ENCODE results near the gene WDR91.
"Not testable (repeated sequence)": the region's sequence is repeated elsewhere in the genome, so short reads cannot be mapped to it uniquely, and the experiment has no call there.

The WDR91 gene

DNA sequence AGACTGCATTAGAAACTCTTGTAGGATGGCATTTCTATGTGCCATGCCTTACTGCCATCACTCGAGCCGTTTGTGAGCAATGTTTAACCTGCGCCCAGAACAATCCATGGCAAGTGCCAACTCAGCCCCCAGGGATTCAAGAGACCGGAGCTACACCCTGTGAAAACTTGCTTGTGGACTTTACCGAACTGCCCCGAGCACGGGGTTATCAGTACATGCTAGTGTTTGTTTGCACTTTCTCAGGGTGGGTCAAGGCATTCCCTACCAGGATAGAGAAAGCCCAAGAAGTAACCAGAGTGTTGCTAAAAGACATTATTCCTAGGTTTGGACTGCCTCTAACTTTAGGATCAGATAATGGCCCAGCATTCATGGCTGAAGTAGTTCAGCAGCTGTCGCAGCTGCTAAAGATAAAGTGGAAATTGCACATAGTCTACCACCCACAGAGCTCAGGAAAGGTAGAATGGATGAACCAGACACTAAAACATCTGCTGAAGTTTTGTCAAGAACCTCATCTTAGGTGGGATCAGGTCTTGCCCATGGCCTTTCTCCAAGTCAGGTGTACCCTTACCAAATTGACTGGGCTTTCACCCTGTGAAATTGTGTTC is 31.9 kb downstream of the WDR91 start:
- DNase-seq (ENCODE audit: low read depth in 2 of 2), result no peak

GRCh38 chr7:135178364-135178763 is 33.0 kb downstream of the WDR91 start:
- no peak for DNase-seq (ENCODE audit: low read depth in 2 of 2)

DNA sequence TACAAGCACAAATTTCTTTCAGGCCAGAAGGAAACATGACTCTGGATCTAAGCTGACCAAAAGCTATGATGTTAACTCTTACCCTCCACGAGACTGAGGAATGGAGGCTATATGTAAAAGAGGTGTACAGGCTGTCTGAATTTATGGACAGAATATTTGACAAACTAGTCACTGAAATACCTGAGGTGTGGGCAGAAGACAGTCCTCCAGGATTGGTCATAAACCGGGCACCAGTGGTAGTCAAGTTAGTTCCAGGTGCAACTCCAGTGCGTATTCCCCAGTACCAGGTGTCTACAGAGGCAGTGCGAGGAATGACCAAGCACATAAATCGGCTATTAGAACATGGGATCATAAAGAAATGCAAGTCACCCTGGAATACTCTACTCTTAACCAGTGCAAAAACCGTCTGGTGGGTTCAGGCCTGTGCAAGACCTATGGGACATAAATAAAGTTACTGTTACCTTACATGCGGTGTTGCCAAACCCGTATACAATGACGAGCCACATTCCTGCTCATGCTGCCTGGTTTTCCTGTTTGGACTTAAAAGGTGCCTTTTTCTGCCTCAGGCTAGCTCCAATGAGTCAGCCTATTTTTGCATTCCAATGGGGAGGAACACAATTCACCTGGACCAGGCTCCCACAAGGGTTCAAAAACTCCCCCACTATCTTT is 34.2 kb downstream of the WDR91 start:
- no peak for DNase-seq (ENCODE audit: low read depth in 2 of 2)

DNA sequence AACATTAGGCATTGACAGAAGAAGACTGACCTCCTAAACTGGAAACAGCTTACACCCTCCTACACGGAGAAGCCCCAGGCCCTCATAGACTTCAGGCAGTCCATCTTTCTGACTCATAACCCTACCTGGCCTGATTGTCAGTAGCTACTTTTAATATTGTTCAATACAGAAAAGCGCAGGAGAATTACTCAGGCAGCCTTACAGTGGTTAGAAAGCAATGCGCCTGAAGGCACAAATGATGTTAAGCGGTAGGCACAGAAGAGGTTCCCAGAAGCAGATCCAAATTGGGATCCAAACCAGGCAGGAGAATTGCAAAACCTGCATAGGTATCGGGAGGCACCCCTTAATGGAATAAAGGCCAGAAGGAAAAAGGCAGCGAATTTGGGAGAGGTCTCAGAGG is 35.4 kb downstream of the WDR91 start:
- no peak for DNase-seq (ENCODE audit: low read depth in 2 of 2)

DNA sequence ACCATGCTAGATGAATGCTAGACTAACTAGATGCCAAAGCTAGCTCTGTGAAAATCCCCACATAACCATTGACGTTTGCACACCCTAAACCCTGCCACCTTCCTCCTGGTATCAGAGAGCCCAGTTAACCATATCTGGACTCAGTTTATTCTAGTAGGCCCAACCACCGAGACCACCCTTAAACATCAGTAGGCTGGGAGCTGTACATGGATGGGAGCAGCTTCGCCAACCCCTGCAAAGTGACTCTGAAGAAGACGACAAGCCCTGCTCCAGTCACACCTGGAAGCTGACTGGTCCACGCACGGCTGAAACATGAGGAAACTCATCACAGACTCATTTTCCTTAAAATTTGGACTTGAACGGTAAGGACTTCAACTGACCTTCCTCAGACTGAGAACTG is 36.4 kb downstream of the WDR91 start:
- DNase-seq (ENCODE audit: low read depth in 2 of 2), result no peak

DNA sequence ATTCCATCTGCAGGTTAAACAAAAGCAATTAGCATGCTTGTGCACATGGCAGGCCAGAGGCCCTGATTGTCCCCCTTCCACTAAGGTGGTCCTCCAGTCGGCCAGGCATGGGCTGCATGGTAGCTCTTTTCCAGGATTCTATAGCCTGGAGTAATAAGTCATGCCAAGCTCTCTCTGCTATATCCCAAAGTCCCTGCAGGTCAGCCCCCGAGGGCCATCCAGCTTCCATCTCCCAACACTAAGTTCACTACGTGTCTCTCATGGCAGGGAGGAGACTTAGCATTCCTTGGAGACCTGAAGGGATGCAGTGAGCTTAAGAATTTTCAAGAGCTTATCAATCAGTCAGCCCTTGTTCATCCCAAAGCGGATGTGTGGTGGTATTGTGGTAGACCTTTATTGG is 37.4 kb downstream of the WDR91 start:
- not testable (repeated sequence) for DNase-seq (ENCODE audit: low read depth in 2 of 2)

DNA sequence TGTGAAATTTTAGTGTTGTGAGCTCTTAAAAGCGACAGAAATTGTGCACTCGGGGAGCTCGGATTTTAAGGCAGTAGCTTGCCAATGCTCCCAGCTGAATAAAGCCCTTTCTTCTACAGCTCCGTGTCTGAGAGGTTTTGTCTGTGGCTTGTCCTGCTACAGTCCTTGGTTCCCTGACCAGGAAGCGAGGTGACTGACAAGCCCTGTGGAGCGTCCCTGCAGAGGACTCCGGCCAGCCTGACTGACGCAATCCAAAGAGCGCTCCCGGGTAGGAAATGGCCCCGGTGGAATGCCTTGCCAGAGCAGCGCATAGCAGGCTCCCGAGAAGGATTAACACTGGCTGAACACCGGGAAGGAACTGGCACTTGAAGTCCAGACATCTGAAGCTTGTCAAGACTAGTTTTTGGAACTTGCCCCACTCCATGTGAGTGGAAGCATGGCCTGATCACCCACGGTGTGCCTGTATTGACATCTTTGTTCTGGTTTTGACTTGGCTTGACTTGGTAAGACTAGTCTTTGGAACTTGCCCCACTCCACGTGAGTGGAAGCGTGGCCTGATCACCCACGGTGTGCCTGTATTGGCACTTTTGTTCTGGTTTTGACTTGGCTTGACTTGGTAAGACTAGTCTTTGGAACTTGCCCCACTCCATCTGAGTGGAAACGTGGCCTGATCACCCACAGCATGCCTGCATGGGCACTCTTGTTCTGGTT is 39.6 kb downstream of the WDR91 start:
- DNase-seq (ENCODE audit: low read depth in 2 of 2), result not testable (repeated sequence)

- DNase-seq (ENCODE audit: low read depth in 2 of 2), result not testable (repeated sequence)
Measured at GRCh38 chr7:135170998-135171481, 40.3 kb downstream of the WDR91 start.

DNA sequence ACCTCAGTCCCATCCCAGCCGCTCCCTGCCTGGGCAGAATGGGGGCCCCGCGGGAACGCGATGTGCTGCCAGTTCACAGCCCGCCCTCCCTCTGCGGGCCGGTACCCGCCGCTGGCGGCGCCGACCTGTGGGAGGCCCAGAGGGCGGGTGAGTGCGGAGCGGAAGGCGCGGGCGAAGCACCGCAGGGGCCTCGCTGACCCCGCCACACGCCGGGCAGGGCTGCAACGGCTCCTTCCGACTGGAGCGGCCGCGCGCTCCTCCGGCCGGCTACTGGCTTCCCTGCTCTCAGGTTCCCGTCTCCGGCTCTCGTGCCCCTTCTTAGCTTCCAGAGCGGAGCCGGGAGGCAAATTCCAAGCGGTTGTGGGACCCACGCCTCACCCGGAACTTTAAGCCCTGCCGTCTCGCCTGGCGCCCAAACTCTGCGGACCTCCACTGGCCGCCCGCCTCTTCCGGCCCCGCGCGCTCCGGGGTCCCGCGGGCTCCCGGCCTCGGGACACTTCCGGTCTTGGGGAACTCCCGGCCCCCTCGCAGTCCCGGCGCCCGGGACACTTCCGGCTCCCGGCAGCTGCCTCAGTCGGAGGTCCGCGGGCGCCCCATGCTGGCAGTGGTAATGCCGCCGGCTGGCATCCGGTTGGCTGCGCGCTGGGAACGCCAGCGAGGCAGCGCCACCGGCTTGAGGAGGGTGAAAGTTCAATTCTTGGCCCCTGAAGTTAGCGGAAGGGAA is 40.9 kb downstream of the WDR91 start, which contains the start of gene CYREN:
Gene CYREN (minus strand): TSS at position 434 of the 724 bp plus-strand sequence. CDS start 1,785 bp downstream, outside the sequence.
- DNase-seq (ENCODE audit: low read depth in 2 of 2), result peak; percentile 80

- DNase-seq (ENCODE audit: low read depth in 2 of 2), result no peak
Measured at GRCh38 chr7:135169964-135170273, 41.4 kb downstream of the WDR91 start.

GRCh38 chr7:135169141-135169963 is 42.0 kb downstream of the WDR91 start:
- DNase-seq (ENCODE audit: low read depth in 2 of 2), result no peak

DNA sequence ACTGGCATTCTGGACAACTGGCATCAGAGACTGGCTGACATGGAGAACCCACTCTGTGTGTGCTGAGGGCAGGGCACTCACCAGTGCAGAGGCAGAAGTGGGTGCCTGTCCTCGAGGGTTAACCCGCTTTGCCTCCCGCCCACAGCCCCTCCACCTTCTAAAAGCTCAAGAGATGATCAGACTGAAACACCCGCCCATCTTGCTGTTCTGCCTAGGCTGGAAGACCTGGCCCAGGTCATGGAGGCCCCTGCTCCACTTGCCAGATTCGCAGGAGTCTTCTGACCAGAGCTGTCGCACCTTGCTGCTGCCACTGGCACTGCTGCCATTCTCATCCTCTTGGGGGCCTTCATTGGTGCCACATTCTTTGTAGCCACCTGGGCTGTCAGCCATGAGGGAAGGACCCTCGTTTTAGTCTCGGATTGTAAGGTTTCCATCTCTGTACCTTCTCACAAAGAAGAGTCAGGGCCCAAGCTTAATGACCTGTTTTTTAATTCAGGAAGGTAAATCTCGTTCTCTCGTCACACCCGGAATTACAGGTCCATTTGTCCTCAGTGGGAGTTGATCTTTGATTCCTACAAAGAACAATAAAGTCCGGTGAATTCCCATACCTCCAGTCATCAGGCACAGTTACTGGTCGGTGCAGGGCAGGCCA is 42.7 kb downstream of the WDR91 start:
- no peak for DNase-seq (ENCODE audit: low read depth in 2 of 2)

DNA sequence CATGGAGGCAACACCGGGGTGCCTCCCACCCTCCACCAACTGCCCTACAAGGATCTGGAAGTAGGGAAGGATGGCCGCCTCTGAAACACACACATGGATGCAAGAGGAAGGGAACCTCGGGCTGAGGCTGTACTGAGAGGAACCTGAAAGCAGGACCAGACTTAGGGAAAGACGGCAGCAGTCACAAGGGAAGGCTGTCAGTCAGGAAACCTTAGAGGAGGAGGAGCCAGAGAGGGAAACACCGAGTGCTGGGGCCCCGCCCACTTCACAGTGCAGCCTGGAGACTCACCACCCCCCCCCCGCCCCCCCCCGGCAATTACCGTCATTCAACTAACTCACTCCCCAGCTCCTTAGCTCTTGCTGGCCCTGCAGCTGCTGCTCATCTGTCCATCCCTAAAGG is 43.3 kb downstream of the WDR91 start:
- DNase-seq (ENCODE audit: low read depth in 2 of 2), result no peak

- no peak for DNase-seq (ENCODE audit: low read depth in 2 of 2)
Measured at GRCh38 chr7:135167365-135167917, 43.9 kb downstream of the WDR91 start.

DNA sequence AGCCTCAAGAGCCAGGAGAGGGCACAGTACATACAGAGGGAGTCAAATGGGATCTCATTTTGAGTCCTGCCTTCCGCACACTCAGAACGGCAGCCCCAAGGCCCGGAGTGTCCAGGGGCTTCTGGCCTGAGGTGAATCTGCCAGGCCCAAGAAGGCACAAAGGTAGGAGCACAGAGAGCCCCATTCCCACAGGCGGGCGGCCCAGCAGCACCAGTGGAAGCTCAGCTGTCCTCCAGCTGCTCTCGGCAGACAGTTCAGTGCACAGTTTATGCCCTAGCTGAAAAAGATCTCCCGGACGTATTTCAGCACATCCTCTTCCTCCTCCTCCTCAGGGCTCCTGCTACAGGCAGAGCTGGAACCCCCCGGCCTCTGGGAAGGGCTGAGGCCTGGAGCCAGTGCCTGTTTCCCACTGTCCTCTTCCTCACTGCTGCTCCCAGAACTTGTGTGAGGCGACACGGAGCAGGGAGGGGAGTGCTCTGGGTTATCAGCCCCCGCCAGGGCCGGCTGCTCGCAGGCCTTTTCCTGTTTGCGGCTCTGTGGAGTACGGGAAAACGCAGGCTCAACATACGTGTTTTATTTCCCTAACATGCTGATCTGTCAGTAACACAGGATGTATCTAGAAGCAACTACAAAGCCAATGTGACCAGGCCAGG is 44.9 kb downstream of the WDR91 start:
- DNase-seq (ENCODE audit: low read depth in 2 of 2), result no peak

DNA sequence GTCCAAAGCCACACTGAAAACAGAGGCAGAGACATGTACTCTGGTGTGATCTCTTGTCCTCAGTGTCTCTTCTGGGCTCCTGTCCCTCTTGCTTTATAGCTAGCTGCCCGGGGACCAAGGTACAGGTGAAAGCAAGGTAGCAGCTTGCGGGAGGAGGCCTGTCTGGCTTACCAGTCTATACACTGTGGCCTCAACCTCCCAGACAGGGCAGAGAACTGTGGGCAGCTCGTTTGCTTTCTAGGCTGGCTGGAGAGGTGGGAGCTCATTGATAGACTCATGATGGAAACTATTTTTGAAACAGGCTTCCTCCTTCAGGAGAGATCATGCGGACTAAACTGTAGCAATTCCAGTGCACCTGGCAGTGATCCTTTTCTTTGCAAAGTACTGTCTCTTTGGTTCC is 45.5 kb downstream of the WDR91 start:
- no peak for DNase-seq (ENCODE audit: low read depth in 2 of 2)

DNA sequence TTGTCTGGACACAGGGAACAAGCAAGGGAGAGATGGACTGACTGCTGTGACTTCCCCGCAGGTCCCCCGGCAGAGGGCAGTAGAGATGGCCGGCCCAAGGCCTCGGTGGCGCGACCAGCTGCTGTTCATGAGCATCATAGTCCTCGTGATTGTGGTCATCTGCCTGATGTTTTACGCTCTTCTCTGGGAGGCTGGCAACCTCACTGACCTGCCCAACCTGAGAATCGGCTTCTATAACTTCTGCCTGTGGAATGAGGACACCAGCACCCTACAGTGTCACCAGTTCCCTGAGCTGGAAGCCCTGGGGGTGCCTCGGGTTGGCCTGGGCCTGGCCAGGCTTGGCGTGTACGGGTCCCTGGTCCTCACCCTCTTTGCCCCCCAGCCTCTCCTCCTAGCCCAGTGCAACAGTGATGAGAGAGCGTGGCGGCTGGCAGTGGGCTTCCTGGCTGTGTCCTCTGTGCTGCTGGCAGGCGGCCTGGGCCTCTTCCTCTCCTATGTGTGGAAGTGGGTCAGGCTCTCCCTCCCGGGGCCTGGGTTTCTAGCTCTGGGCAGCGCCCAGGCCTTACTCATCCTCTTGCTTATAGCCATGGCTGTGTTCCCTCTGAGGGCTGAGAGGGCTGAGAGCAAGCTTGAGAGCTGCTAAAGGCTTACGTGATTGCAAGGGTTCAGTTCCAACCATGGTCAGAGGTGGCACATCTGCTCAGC is 46.8 kb downstream of the WDR91 start:
- no peak for DNase-seq (ENCODE audit: low read depth in 2 of 2)

GRCh38 chr7:135162382-135163001 is 48.8 kb downstream of the WDR91 start:
- DNase-seq (ENCODE audit: low read depth in 2 of 2), result no peak

DNA sequence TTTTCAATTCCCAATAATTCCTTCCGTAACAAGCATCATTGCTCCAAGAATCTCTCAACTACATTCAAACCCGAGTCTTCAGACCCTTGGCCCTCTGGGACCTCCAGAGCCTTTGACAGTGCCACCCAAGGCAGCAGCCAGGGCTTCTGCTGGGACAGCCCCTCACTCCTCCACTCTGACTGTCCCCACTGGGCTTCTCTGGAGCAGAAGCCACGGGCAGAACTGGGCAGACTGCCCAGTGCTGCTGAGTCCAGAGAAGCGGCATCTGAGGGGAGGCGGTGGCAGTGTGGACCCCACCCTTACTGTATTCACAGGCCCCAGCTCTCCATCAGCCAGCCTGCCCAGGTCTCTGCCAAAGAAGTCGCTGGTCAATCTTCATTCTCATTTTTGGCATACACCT is 49.7 kb downstream of the WDR91 start:
- DNase-seq (ENCODE audit: low read depth in 2 of 2), result no peak
